Measurements from ENCODE around the gene YPEL5.
"Not testable (repeated sequence)": the region's sequence is repeated elsewhere in the genome, so short reads cannot be mapped to it uniquely, and the experiment has no call there.

The YPEL5 gene

DNA sequence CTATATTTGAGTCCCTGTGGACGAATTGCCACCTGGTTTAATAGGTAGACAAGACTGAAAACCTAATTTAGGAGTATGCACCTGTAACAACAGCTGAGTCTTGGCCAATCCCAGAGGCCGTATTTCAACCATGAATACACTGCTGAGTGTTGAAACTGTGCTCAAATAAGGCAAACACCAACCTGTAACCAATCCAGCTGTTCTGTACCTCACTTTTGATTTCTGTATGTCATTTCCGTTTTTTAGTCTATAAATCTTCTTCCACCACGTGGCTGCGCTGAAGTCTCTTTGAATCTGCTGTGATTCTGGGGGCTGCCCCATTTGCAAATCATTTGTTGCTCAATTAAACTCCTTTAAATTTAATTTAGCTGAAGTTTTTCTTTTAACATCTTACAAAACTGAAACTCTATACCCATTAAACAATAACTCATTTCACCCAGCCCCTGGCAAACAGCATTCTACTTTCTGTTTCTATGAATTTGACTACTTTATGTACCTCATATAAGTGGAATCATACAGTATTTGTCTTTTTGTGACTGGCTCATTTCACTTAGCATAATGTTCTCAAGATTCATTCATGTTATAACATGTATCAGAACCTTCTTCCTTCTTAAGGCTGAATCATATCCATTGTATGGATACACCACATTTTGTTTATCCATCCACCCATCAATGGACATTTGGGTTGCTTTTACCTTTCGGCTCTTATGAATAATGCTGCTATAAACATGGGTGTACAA, 7.5 kb upstream of the YPEL5 start:
- DNase-seq: peak; percentile 64

DNA sequence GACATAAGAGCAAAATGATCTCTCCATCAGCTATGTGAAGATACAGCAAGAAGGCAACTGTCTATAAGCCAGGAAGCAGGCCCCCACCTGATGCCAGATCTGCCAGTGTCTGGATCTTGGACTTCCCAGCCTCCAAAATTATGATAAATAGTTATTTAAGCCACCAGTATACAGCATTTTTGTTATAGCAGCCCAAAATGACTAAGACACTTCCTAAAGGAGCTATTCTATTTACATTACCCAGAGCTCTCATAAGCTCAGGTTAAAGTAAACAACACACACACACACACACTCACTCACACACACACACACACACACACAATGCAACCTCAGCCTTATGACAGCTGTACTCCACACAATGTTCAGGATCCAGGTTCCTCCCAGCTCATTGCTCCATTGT, 5.7 kb upstream of the YPEL5 start:
- DNase-seq: no peak

DNA sequence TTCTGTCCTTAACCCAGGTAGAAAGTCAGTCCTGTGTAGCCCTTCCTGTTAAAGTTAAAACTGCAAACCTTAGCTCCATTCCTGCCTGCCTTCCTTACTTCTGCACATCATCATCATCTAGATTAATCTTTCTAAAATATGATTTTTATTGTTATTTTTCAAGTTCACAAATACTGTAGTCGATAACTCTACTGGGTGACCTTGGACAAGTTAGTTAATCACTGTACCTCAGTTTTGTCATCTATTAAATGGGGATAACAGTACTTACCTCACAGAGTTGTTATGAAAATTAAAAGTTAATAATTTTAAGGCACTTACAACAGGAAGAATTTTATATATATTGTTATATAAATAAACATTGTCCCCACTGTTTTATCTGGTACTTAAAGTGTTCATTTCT, 2.5 kb upstream of the YPEL5 start:
- DNase-seq: no peak

DNA sequence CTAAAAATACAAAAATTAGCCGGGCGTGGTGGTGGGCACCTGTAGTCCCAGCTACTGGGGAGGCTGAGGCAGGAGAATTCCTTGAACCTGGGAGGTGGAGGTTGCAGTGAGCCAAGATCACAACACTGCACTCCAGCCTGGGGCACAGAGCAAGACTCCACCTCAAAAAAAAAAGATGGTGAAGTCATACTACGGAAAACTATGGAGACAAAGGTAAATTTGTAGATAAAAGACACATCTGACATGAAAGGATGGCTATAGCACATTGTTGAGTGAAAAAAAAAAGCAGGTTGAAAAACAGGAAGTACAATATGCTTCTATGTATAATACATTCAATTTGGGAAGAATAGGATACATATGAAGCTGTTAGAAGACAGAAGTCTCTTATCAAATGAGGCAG, 1.9 kb upstream of the YPEL5 start:
- DNase-seq: not testable (repeated sequence)

DNA sequence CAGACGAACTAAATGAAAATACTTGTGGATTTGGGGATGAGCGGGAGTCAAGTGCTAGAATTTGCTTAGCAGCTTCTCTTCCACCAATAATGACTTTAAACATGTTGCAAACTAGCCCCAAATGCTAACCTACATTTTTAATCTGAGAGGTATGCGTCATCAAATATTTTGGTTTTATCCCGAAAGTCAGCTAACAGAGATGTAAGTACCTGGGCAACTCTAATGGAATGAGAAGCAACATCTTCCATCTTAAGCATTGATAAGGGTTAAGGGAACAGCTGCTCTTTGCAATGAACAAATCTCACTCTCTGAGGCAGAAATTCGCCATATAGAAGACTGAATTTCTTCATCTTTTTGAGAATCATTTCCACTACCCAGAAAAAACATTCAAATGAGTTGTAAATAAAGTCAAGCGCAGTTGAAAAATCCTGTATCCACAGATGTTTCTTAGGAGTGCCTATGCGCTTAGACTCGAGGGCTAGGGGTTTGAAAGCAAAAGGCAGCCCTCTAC, 926 bp upstream of the YPEL5 start:
- DNase-seq: no peak

DNA sequence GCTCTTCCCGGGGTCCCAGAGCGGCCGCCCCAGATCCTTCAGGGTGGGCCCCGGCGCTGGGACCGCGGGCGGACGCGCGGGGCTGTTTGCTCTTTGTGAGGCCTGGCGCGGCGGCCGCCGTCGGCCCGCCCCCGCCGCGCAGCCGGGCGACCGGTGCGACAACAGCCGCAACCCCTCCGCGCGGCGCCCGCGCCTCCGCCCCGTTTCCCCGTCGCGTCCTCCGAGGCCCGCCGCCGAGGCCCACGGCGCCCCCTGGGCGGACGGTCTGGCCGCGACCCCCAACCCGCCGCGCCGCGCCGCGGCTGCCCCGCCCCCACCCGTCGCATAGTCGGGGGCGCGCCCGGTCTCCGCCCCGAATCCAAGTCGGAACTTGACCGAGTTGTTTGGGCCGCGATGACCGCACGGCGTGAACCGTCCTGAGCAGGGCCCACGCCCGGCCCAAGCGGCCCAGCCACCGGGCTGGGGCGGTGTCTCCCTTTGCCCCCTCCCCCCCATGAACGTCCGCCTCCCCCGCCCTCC, 448 bp downstream of the YPEL5 start:
- DNase-seq: no peak

DNA sequence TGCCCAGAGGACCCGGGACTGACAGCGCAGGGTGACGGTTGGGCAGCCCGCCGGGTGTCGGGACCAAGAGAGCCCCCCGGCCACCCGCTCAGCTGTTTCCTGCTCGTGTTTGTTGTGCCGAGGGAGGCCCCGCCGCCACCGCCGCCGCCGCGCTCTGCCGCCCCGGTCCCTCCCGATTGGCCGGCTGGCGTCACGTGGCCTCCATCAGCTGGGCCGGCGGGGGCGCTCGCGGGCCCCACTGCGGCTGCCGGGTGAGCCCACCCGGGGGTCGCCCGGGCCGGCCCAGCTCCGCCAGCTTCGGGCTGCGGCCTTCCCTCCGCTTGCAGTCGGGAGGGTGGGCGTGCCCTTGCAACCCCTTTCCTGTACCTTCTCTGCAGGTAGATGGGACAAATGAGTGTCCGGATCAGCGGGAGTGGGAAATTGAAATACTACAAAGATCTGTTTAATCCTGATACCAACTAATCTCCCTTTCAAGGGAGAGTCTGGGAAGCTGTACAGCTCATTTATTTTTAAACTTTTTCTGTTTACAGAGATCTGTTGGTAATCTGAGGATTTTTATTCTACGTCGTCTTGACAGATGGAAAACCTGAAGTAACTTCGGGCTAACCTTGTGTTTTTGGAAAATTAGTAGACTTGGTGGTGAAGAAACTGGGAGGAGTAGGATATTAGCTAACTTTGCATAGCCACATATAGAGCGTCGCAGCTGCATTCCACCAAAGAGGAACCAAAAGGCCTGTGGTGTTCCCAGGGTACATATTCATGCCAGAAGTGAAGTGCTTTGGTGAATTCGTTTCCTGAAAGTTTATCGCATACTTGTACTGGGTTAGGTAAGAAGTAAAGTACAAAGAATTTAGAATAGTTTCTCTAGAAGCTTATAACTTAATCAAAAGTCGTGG, 1.2 kb downstream of the YPEL5 start:
- peak; percentile 82 for DNase-seq

DNA sequence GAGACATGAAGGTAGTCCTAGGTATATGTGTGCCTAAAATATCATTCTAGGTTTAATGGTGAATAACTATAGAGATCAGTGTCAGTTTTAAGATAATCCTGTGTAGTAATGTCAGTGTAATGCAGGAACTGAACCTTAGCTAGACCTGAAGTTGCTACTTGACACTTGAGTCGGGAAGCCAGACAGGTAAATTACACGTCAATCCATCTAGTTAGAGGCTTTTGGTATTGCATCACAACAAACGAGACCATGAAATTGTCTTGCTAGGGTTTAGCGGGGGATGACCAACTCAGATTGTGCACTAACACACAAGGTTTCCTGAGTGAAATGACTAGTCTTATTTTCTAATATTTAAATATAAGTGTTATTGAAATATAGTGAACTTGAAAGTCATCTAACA, 2.0 kb downstream of the YPEL5 start:
- no peak for DNase-seq

DNA sequence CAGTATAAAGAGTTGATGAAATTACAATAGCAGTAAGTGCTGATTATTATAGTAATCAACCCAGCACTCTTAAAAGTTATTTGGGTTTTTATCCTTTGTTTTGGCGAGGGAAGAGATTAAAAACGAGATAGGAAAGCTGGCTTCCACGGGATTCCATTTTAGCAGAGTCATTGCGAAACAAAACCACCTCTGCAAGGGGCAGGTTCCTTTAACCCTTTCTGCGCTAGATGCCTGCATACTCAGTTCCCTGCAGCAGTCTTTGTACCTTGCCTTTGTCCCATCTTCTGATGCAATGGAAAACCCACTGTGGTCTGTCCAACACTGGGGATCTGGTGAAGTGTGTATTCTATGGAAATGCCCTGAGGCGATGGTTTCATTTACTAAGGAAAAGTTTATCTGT, 2.7 kb downstream of the YPEL5 start:
- no peak for DNase-seq

DNA sequence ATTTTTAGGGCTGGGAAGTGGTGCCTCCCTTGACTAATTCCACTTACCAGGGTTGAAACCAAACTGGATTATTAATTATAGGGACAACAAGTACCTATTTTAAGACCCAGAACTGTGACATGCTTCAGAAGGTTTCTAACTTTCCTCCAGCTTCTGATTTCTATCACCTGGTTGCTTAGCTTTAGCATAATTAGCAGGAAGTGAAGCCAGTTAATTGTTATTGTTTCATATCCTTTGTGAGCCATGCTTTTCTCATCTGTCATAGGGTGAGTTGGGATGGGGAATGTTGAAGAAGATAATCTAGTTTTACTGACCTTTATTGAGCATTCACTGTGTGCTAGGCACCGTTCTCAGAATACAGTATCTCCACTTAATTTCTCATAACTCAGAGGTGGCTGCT, 3.2 kb downstream of the YPEL5 start:
- DNase-seq: no peak

DNA sequence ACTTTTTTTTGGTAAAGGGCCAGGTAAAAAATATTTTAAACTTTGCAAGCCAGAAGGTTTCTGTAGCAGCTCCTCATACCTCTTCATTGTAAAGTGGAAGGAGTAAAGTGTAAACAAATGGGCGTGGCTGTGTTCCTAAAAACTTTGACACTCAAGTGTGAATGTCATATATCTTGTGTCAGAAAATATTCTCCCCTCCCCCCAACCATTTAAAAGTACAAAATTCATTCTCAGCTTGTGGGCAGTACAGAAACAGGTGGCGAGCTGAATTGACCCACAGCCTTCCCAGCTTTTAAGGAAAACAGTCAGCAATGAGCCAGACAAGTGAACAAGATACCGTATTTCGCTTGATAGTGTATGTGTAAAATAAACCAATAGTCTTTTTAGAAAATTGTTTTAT, 4.0 kb downstream of the YPEL5 start:
- no peak for DNase-seq

DNA sequence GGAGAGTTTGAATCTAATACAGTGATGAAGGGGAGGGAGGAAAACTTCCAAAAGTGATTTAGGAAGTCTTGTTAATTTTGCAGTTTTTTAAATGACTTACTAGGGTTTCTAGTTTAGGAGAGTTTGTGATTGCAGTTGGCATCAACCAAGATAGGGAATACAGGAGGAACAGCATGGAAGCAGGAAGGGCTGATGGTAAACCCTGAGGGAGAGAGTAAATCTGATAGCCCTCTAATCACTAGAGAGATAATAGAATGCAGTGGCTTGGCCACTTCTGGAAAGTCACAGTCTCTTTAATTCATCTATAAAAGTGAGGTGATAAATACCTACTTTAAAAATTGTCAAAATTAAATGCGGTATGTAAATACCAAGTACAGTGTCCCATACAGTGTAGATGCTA, 5.6 kb downstream of the YPEL5 start:
- DNase-seq: no peak

DNA sequence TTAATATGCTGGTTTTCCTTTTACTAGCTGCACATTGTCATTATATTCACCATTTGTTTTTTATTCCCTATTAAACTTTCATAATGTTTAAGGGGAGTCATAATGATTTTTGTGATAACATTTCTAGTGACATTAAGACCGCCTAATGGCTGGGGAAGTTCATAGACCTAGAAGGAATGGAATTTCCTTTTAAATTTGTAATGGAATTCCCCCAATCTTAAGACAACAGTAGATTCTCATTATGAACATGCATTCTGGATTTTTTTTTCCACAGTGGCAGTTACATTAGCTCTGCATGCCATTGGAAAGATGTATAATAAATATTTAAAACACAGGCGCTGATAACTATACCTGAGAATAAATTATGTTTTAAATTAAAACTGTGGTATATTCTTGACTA, 8.4 kb downstream of the YPEL5 start:
- no peak for DNase-seq

DNA sequence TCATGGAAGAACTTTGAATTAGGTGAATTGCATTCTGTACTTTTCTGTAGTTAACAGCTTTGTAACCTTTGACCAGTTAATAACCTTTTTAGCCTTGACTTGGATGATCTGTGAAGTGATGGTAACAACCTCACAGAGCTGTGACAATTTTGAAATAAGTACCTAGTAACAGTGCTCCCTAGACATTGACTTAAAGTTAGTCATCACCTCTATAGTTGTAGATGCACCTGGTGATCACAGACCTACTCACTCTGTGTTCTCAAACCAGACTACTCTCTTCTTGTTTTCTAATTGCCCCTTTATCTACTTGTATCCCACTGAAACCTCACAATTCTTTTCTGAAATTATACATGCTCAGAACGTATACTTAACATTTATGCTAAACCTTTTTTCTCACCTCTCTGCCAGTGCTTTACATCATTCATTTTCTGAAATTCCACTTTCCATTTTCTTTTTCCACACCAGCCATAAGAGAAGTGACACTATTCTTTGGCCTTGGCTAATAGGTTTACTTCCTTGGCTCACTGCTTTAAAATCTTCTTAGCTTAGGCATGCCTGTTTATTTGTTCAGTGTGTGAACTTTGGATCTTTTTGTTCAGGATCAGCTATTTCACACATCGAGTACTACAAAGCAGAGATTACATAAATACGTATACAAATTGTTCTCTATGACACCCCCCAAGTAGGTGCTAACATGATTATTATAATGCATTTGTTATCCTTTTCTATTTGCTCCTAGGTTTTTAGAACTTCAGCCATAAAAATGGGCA, 9.3 kb downstream of the YPEL5 start:
- no peak for DNase-seq

DNA sequence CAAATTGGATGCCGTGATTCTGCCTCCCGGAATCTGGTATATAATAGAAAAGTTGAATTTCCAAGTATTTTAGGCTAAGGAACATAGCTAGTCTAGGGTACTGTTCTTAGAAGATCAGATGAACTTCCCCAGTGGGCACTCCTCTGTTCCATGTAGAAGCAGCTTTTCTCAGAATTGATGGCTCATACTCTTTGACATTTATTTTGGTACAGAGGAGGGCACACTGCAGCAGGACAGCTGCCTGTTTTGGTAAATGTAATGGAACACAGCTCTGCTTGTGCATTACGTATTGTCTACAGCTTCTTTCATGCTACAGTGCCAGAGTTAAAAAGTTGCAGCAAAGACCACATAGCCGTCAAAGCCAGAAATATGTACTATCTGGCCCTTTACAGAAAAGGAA, 10.8 kb downstream of the YPEL5 start:
- no peak for DNase-seq

DNA sequence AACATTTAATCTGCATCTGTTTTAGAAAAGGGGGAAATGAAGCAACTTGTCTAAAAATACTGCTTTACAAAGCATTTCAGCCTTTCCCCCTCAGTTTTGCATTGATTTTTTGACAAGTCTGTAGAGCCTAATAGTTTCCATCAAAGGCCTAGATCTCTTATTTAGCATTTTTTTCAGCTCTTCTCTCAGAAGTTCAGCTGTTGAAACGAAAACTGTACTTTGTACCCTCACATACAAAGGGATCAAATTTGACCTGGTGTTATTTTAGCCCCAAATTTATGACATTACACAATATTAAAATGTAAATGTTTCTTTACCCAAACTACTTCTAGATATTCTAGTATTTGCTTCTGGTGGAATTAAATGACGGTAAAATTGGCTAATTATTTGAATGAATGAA, 13.0 kb downstream of the YPEL5 start:
- DNase-seq: no peak

DNA sequence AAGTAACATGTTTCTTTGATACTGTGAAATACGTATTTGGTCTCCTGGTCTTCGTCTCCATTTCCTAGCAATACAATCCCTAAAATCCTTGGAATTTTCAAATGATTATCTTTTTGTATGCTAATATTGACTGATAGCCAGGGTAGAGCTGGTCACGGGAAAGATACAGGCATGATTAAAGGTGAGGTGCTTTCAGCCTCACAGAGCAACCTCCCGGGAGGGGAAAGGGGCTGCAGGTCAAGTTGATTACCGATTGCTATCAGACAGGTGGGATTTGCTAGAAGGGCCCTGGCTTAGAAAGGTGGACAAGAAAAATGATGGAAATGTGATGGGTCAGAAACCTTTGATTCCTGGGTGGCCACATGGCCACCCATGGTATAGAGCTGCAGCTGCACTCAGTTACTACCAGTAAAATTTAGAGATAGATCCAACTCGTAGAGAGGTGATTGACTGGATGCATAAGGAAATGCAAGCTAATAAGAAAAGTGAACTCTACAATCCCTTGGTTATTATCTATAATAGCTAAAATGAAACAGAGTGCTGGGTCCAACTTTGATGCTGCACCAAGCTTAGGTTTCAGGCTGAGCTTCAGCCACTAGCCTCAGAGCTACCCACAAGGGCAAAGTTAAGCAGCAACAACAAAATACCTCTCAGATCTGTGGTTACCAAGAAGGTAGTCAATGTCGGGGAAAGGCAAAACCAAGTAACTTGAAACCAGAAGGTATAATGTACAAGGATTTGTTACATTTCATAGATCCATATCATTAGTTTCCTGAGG, 15.3 kb downstream of the YPEL5 start:
- no peak for DNase-seq

DNA sequence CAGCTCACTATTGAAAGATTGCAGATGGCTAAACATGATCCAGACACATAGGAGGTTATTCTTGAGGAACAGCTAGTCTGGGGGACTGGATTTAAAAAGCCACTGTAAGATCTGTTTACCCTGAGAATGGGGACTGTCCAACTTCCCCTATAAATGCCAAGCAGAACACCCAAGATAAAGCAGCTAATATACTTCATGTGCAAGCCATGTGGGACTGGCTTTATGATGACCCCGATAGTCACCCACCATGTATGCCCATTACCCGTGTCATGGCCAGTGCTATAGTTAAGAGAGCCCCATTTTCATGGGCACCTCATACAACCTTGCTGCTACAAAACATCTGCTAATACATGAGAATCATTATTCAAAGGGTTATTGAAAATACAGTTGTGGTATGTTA, 16.0 kb downstream of the YPEL5 start:
- no peak for DNase-seq

DNA sequence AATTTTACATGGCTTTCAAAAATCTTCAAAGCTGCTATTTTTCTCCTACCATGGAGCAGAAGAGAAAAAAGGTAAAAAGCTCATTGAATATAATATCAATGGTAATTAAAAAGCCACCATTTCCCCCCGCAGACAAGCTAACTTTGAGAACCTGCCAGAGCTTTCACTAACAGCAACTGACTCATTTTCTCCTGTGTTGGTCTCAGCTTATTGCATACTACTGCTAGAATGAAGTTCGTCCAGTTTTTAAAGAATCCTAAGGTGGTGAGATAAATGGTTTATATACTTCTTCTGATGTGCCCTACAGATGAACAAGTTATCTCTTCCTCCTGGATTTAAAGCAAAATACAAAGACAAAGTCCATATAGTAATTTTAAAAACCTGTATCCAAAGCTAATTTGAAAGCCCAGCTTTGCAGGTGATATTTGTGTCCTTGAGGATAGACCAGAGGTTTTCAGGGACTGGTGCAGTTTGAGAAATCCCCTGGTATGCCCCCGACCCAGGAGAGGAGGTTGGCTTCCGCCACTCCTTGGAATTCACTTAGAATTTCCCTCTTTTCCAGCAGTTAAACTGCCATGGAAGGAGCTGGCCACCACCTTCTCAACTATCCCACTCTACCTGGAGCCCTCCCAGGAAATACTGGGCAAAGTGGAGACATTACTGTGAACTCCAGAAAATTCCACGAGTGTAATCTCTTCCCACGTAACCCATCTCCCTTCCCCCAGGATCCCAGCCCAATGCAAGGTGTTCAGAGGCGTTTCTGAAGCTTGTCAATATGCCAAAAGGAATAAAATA, 17.5 kb downstream of the YPEL5 start:
- no peak for DNase-seq

DNA sequence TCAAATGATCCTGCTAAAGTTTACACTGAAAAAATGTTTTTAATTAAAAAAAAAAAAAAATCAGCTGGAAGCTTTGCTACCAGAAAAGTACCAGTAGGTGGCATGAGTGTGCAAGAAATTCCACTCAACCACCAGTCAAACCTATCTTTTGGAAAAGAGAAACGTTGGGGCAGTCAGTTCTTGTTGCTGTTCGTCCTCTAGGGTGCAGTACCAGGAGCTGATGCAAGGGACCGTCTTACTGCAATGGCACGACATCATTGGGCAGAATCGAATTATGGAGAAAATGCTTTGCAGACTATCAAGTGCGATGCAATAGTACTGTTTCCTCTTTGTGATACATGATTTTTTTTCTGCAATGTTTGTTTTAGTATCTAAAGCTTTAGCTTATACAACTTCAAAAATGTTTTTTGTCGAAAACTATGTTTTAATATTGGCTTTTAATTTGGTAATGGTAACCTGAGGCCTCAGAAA, 18.3 kb downstream of the YPEL5 start:
- DNase-seq: peak; percentile 60

DNA sequence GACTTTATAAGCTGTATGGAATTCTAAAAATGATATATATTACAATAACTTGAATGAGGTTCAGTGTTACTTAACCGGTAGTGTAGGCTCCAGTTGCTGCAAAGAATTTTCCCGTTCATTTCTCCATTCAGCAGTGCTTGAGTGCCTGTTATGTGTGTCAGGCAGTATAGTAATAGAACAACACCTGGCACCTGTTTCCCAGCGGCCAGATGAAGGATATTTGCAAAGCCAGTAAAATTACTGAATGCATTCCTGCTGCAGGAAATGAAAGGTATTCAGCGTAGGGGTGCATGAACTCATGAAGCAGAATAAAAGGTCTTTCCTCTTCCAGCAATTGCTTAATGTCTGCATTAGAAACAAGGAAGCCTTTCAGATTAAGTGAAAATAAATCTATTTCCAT, 18.8 kb downstream of the YPEL5 start:
- DNase-seq: no peak

Measured in activated naive CD4-positive, alpha-beta T cell treated with anti-CD3 and anti-CD28 coated beads, Interleukin-2, amount 50 U/mL, for 16 hours (primary cell).